Measurements from ENCODE around the gene DHRSX. TPM values are rescaled to one million over a fixed set of nuclear protein-coding genes. Genes with fewer than 3 reads are reported as not detected.

The DHRSX gene
- total RNA-seq, 1 experiment from 2014 or later = 11.5 TPM

DNA sequence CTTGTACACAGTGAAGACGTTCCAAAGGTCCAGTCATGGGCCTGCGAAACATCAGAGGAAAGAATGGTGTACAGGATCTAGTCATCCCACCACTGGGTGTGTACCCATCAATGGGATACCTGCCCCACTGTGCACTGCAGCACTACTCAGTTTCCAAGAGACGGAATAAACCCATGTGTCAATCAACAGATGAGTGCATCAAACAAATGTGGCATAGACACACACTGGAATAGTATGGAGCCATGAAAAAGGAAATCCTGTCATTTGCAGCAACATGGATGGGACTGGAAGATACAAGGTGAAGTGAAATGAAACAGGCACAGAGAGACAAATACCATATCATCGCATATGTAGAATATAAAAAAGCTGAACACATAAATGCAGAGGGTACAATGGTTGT is 48.0 kb downstream of the DHRSX start:
- no TSS peak for BruUV-seq (replicated peaks)
- H3F3A ChIP-seq (ENCODE audit: low read length, unreplicated experiment) = no peaks in the 10 kb centered on the region
- no peak overlapping the region for H2AFZ ChIP-seq (ENCODE audit: low read length)
- H3K4me3 ChIP-seq (ENCODE audit: low read length) = no peak overlapping the region
- DNase-seq (no peak), ATAC-seq (no peak)
- H3K9ac ChIP-seq (ENCODE audit: low read length) = no peak overlapping the region
- no peaks in the 10 kb centered on the region for H3K9me3 ChIP-seq (ENCODE audit: low read length)
- ChIA-PET CTCF (no interaction called here), POLR2A (ENCODE audit: unreplicated experiment) (no interaction called here)
- intact Hi-C loops (cut with micrococcal nuclease) = no loop called here
- no peaks in the 10 kb centered on the region for H3K36me3 ChIP-seq (ENCODE audit: low read depth, low read length)
- no peaks in the 10 kb centered on the region for H3K79me2 ChIP-seq (ENCODE audit: low read length)
- no peaks in the 10 kb centered on the region for H3K27me3 ChIP-seq (ENCODE audit: low read length)
- H3K4me2 ChIP-seq (ENCODE audit: low read length) = no peak overlapping the region
- no peaks in the 10 kb centered on the region for H3K4me1 ChIP-seq (ENCODE audit: insufficient read depth, low read length)
- TF ChIP-seq, protein P1, sequence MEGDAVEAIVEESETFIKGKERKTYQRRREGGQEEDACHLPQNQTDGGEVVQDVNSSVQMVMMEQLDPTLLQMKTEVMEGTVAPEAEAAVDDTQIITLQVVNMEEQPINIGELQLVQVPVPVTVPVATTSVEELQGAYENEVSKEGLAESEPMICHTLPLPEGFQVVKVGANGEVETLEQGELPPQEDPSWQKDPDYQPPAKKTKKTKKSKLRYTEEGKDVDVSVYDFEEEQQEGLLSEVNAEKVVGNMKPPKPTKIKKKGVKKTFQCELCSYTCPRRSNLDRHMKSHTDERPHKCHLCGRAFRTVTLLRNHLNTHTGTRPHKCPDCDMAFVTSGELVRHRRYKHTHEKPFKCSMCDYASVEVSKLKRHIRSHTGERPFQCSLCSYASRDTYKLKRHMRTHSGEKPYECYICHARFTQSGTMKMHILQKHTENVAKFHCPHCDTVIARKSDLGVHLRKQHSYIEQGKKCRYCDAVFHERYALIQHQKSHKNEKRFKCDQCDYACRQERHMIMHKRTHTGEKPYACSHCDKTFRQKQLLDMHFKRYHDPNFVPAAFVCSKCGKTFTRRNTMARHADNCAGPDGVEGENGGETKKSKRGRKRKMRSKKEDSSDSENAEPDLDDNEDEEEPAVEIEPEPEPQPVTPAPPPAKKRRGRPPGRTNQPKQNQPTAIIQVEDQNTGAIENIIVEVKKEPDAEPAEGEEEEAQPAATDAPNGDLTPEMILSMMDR (conservative IDR thresholded peaks at IDR 0.05; ENCODE audit: low read depth, low read length) = no peak
- no peak for TF ChIP-seq EZH2 (IDR thresholded peaks at IDR 0.05; ENCODE audit: low read length, unreplicated experiment)
- no peak for TF ChIP-seq EZH2phosphoT487 (IDR thresholded peaks at IDR 0.05; ENCODE audit: borderline replicate concordance, low read length)
- H3K27ac ChIP-seq (ENCODE audit: low read length) = no peak overlapping the region
- H4K20me1 ChIP-seq (ENCODE audit: low read length) = no peaks in the 10 kb centered on the region
- no peaks in the 10 kb centered on the region for H3K9me2 ChIP-seq (replicated peaks; ENCODE audit: low read length)

DNA sequence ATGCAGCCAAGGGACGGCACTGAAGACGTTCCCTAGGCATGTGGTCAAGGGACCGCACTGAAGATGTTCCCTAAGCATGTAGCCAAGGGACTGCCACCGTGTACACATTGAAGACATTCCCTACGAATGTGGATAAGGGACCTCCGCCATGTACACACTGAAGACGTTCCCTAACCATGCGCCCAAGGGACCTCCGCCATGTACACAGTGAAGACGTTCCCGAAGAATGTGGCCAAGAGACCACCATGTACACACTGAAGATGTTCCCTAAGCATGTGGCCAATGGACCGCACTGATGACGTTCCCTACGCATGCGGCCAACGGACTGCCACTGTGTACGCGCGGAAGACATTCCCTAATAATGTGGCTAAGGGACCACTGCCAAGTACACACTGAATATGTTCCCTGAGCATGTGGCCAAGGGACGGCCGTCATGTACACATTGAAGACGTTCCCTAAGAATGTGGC is 48.4 kb downstream of the DHRSX start:
- TF ChIP-seq EZH2 (IDR thresholded peaks at IDR 0.05; ENCODE audit: low read length, unreplicated experiment) (no peak), EZH2phosphoT487 (IDR thresholded peaks at IDR 0.05; ENCODE audit: borderline replicate concordance, low read length) (no peak)
- TF ChIP-seq, protein P1 (conservative IDR thresholded peaks at IDR 0.05; ENCODE audit: low read depth, low read length) = no peak
- Histone ChIP-seq H3K4me2 (ENCODE audit: low read length) (no peak overlapping the region), H3K4me3 (ENCODE audit: low read length) (no peak overlapping the region), H3K27me3 (ENCODE audit: low read length) (no peaks in the 10 kb centered on the region), H3K79me2 (ENCODE audit: low read length) (no peaks in the 10 kb centered on the region), H3K9me2 (replicated peaks; ENCODE audit: low read length) (no peaks in the 10 kb centered on the region), H3K9me3 (ENCODE audit: low read length) (no peaks in the 10 kb centered on the region), H2AFZ (ENCODE audit: low read length) (no peak overlapping the region), H3K36me3 (ENCODE audit: low read depth, low read length) (no peaks in the 10 kb centered on the region), H3K27ac (ENCODE audit: low read length) (no peak overlapping the region), H3K4me1 (ENCODE audit: insufficient read depth, low read length) (no peaks in the 10 kb centered on the region), H4K20me1 (ENCODE audit: low read length) (no peaks in the 10 kb centered on the region), H3K9ac (ENCODE audit: low read length) (no peak overlapping the region), H3F3A (ENCODE audit: low read length, unreplicated experiment) (no peaks in the 10 kb centered on the region)
- ChIA-PET POLR2A (ENCODE audit: unreplicated experiment) (no interaction called here), CTCF (no interaction called here)
- DNase-seq (no peak), ATAC-seq (no peak)
- BruUV-seq (replicated peaks) = no TSS peak
- intact Hi-C loops (cut with micrococcal nuclease) = no loop called here

DNA sequence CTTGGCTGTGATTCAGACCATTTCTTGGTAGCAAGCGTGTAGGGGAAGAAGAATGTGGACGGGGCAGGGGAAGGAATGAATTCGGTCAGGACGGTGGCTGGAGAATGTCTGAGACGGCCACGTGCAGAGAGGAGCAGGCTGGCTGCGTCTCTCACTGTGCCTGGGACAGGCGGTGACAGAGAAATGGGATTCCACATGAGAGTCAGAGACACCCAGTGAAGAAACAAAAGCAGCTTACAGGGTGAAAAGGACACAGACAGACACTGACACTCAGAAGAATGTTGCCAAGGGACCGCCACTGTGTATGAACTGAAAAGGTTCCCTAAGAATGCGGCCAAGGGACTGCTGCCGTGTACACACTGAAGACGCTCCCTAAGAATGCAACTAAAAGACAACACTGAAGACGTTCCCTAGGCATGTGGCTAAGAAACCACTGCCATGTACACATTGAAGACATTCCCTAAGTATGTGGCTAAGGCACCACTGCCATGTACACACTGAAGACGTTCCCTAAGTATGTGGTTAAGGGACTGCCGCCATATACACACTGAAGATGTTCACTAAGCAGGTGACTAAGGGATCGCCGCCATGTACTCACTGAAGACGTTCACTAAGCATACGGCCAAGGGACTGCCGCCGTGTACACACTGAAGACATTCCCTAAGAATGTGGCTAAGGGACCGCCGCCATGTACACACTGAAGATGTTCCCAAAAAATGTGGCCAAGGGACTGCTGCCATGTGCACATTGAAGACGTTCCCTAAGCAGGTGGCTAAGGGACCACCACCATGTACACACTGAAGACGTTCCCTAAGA is 49.1 kb downstream of the DHRSX start:
- Histone ChIP-seq H3F3A (ENCODE audit: low read length, unreplicated experiment) (no peaks in the 10 kb centered on the region), H3K79me2 (ENCODE audit: low read length) (no peaks in the 10 kb centered on the region), H3K27me3 (ENCODE audit: low read length) (no peaks in the 10 kb centered on the region), H2AFZ (ENCODE audit: low read length) (no peak overlapping the region), H3K4me3 (ENCODE audit: low read length) (no peak overlapping the region), H3K27ac (ENCODE audit: low read length) (no peak overlapping the region), H3K4me2 (ENCODE audit: low read length) (no peak overlapping the region), H3K9me2 (replicated peaks; ENCODE audit: low read length) (no peaks in the 10 kb centered on the region), H3K36me3 (ENCODE audit: low read depth, low read length) (no peaks in the 10 kb centered on the region), H3K9ac (ENCODE audit: low read length) (no peak overlapping the region), H3K4me1 (ENCODE audit: insufficient read depth, low read length) (no peaks in the 10 kb centered on the region), H4K20me1 (ENCODE audit: low read length) (no peaks in the 10 kb centered on the region), H3K9me3 (ENCODE audit: low read length) (no peaks in the 10 kb centered on the region)
- POLR2A ChIA-PET (ENCODE audit: unreplicated experiment) = no interaction called here
- intact Hi-C loops (cut with micrococcal nuclease) = no loop called here
- ATAC-seq (no peak), DNase-seq (no peak)
- BruUV-seq (replicated peaks) = no TSS peak
- CTCF ChIA-PET = no interaction called here
- TF ChIP-seq EZH2 (IDR thresholded peaks at IDR 0.05; ENCODE audit: low read length, unreplicated experiment) = no peak
- no peak for TF ChIP-seq EZH2phosphoT487 (IDR thresholded peaks at IDR 0.05; ENCODE audit: borderline replicate concordance, low read length)
- TF ChIP-seq, protein P1 (conservative IDR thresholded peaks at IDR 0.05; ENCODE audit: low read depth, low read length) = no peak

All from PC-3 (cell line).